Mammary microvascular endothelial cell (primary cell): Measurements from ENCODE around the gene ZNF197. TPM values are rescaled to one million over a fixed set of nuclear protein-coding genes. Genes with fewer than 3 reads are reported as not detected.

Experiments used
- total RNA-seq: library from RNA; depleted of rRNA; stranded (reverse); fragments of >200 nt; gene quantifications from 2 replicates; pipeline ENCODE4 v1.2.3, GENCODE V29; 2015

The ZNF197 gene
- 4.4 and 5.5 TPM in 2 replicates for total RNA-seq

DNA sequence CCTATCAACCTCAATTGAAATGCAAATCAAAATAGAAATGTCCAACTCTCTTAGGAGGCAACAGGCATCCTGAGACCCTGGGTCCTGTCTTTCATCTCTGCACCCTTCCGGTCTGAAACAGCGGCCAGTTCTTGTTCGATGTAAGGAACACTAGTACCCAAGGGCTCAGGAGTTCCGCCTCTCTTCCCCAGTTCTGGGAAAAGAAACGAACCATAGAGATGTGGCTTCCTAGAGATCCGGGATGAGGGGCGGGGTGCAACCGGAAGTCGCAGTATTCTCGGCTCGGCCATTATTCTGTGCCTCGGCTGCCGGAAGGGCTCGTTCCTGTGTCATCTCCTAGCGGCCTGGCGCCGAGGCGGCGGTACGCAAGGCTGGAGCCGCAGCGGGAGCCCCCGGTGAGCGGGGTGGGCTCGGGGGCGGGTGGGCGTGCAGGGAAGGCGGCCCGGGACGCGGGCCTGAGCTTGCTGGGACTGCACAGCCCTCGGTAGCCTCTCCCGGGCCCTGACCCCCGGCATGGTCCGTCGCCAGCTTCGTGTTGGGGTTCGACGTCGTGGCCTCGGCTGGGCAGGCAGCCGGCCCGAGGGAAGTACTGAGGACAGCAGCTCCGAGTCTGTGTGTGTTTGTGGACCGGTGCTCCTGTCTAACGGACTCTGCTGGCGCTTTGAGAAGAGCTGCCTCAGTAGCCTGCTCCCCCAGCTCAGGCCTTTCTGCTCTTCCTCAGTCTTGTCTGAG, at the start of gene ZNF197:
Gene ZNF197, plus strand, starts transcription at position 288 of the 732 bp plus-strand sequence. CDS start 4,119 bp downstream, outside the sequence.

DNA sequence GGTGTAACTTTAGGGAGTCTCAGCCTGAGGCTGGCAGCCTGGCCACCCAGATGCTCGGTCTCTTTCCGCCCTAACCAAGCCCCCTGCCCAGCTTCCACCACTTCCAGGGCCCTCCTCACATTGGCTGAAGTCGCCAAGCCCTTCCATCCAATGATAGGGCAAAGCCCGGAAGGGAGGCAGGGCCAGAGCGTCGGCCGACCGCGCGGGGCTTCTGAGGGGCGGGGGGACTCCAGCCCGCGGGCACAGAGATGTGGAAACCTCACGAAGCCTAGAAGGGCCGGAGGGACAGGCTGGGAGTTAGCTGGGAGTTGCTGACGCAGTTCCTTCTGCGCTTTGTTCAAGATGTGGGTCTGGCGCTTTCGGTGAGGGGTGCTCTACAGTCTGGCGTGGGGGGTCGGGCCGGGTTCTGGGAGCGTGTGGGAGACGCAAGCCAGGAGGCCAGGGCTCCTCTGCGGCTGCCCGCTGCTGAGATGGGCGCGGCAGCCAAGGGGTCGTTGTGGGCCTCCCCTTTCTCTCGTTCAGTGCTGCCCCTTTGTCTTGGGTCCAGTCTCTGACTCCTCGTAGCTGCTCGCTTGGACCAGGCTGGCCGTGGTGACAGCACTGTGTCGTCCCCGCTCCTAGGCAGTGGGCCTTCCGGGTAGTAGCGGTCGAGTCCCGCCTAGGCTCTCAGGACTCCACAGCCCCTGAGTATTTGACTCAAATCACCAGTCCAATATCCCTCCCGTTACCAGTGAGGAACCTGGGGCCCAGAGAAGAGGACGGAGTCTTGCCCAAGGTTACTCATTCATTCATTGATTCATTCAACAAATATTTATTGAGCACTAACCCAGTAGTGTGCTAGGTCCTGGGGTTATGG, 40.0 kb upstream of the ZNF197 start, which contains the start of gene ZNF660:
Gene ZNF660, plus strand, starts transcription at position 319 of the 856 bp plus-strand sequence. CDS start 9,230 bp downstream, outside the sequence.

DNA sequence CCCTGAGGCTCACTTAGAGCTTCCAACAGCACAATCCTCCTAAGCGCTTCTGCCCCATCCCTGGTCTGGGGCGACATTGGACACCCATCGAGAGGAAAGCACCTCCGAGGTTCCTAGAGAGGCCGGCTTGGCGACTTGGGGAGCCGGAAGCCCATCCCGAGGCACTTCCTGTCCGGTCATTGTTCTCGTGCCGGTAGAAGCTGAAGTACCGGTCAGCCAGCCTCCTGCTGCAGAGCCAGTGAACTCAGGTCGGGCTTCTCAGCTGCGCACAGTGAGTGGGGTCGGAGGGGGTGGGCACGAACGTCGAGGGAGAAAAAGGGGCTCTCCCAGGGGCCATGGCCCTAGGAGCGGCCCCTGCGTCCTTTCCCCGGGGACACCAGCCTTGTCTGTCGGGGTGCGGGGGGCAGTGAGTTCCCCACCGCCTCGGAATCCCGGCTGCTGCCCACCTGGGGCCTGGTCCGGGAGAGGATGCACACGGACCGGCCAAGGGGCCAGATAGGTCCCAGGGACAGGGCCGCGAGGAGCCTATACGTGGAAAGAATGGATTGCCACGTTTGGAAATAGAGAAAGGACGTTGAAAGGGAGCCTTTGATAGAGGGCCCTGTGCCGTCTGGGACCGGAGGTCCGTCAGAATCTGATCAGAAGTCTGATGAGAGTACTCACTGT, 23.9 kb downstream of the ZNF197 start, which contains the start of gene ZNF35:
Gene ZNF35, plus strand, starts transcription at position 169 of the 666 bp plus-strand sequence. CDS start 2,336 bp downstream, outside the sequence.

Other genes starting within 250 kb of the ZNF197 start
- 3.2 and 3.8 TPM in 2 replicates for gene ZNF445, start 147.4 kb upstream of the ZNF197 start, total RNA-seq
- gene ZKSCAN7, start 69.8 kb upstream of the ZNF197 start, total RNA-seq: 1.00 and 1.8 TPM in 2 replicates
- gene ZNF660, start 40.1 kb upstream of the ZNF197 start, total RNA-seq: 0.33 and 0.49 TPM in 2 replicates
- 11.9 and 12.9 TPM in 2 replicates for gene ZNF35, start 23.7 kb downstream of the ZNF197 start, total RNA-seq
- gene ZNF502, start 87.6 kb downstream of the ZNF197 start, total RNA-seq: 2.0 and 3.0 TPM in 2 replicates
- gene ZNF501, start 104.6 kb downstream of the ZNF197 start, total RNA-seq: 3.0 and 3.7 TPM in 2 replicates
- 18.3 and 18.7 TPM in 2 replicates for gene KIAA1143, start 136.6 kb downstream of the ZNF197 start, total RNA-seq
- 10.7 and 13.8 TPM in 2 replicates for gene KIF15, start 136.8 kb downstream of the ZNF197 start, total RNA-seq
- 13.2 and 15.0 TPM in 2 replicates for gene TMEM42, start 236.9 kb downstream of the ZNF197 start, total RNA-seq
- 0.07 and 0.20 TPM in 2 replicates for gene TGM4, start 249.6 kb downstream of the ZNF197 start, total RNA-seq